Loucy (cell line): ENCODE results near the gene KRTAP20-3.

Source experiments
- CTCF ChIP-seq: fragments of 200-600 bp; sonication (generic); conservative IDR thresholded peaks from 2 replicates; pipeline ENCODE4 v1.5.1; 2014; ENCODE audit warnings: mild to moderate bottlenecking, antibody characterized with exemption, low read length
- EZH2phosphoT487 ChIP-seq: fragments of 200-600 bp; IDR thresholded peaks from 2 replicates; pipeline ENCODE4 v1.6.1; 2018; ENCODE audit warnings: antibody characterized with exemption, mild to moderate bottlenecking, moderate library complexity, borderline replicate concordance

GRCh38 chr21:30620522-30620921 is 22.1 kb upstream of the KRTAP20-3 start, which contains the start of gene KRTAP20-4:
- TF ChIP-seq CTCF (no peak), EZH2phosphoT487 (no peak)
